HepG2 (cell line): ENCODE measurements around the gene DSCAM.

Experiments
- ATF3 ChIP-seq: sonication (generic); formaldehyde crosslinking; IDR thresholded peaks from 2 replicates; pipeline ENCODE4 v1.4.0; 2020; ENCODE audit warnings: missing genetic modification reagents
- SRF ChIP-seq: IDR thresholded peaks from 2 replicates; pipeline ENCODE4 v1.6.1; 2011; ENCODE audit warnings: mild to moderate bottlenecking, low read depth, low read length, moderate library complexity
- TAF1 ChIP-seq: sonication (generic); formaldehyde crosslinking; IDR thresholded peaks from 2 replicates; pipeline ENCODE4 v1.4.0; 2020; ENCODE audit warnings: missing genetic modification reagents
- ZBTB7A ChIP-seq: sonication (generic); formaldehyde crosslinking; IDR thresholded peaks from 2 replicates; pipeline ENCODE4 v1.8.0; 2022; ENCODE audit warnings: mild to moderate bottlenecking, missing genetic modification reagents

- TF ChIP-seq TAF1 (CRISPR knock-in tag) (no peak), ATF3 (CRISPR knock-in tag) (no peak), ZBTB7A (CRISPR knock-in tag) (no peak), SRF (no peak)
Observed at GRCh38 chr21:40681164-40681859, 165.6 kb downstream of the DSCAM start.
